Activated CD8-positive, alpha-beta T cell treated with anti-CD3 and anti-CD28 coated beads for 36 hours (primary cell): ENCODE data around the gene BMPR1A. TPM values are rescaled to one million over a fixed set of nuclear protein-coding genes. Genes with fewer than 3 reads are reported as not detected.

Experiments
- ATAC-seq: fragments of 200-7000 bp; cut with Tn5 transposase; one replicate; pipeline ENCODE4 v1.10.0; 2021; ENCODE audit warnings: mild to moderate bottlenecking, moderate library complexity
- CTCF ChIA-PET: fragments of 350-600 bp; sonication (Branson Sonifier 250); formaldehyde crosslinking; loops from one replicate; lab custom pipeline; 2021; ENCODE audit warnings: antibody characterized with exemption; lab: Charles Lee
- POLR2A ChIA-PET: fragments of 350-600 bp; sonication (Branson Sonifier 250); formaldehyde crosslinking; loops from one replicate; lab custom pipeline; 2021; ENCODE audit warnings: antibody characterized with exemption; lab: Charles Lee
- DNase-seq: peaks from one replicate; pipeline ENCODE4 v3.0.0-alpha.2; 2020
- H3K27ac Mint-ChIP-seq: one replicate; pipeline ENCODE4 v1.8.0; 2021; ENCODE audit warnings: mild to moderate bottlenecking, mixed read lengths
- H3K27me3 Mint-ChIP-seq: one replicate; pipeline ENCODE4 v1.8.0; 2021; ENCODE audit warnings: mixed read lengths
- H3K36me3 Mint-ChIP-seq: one replicate; pipeline ENCODE4 v1.8.0; 2021; ENCODE audit warnings: low read depth, mixed read lengths
- H3K4me1 Mint-ChIP-seq: one replicate; pipeline ENCODE4 v1.8.0; 2021; ENCODE audit warnings: low read depth, mixed read lengths
- H3K4me3 Mint-ChIP-seq: one replicate; pipeline ENCODE4 v1.8.0; 2021; ENCODE audit warnings: mild to moderate bottlenecking, moderate library complexity, mixed read lengths
- H3K9me3 Mint-ChIP-seq: one replicate; pipeline ENCODE4 v1.8.0; 2021; ENCODE audit warnings: mixed read lengths
- intact Hi-C: fragments of 100-400 bp; cut with micrococcal nuclease; formaldehyde crosslinking; loops from one replicate; pipeline ENCODE4 v1.10.0; 2022
- total RNA-seq, 2 experiments: library from RNA; stranded (reverse); gene quantifications; one replicate each; pipeline ENCODE4 v1.2.3, GENCODE V29; 2021
- TF ChIP-seq, protein P1 (sequence below): fragments of 200-600 bp; IDR thresholded peaks from one replicate; pipeline ENCODE4 v1.8.0; 2022; ENCODE audit warnings: antibody characterized with exemption, mild to moderate bottlenecking

The BMPR1A gene
- total RNA-seq, 2 experiments from 2014 or later, result 6.6 to 6.9 TPM

DNA sequence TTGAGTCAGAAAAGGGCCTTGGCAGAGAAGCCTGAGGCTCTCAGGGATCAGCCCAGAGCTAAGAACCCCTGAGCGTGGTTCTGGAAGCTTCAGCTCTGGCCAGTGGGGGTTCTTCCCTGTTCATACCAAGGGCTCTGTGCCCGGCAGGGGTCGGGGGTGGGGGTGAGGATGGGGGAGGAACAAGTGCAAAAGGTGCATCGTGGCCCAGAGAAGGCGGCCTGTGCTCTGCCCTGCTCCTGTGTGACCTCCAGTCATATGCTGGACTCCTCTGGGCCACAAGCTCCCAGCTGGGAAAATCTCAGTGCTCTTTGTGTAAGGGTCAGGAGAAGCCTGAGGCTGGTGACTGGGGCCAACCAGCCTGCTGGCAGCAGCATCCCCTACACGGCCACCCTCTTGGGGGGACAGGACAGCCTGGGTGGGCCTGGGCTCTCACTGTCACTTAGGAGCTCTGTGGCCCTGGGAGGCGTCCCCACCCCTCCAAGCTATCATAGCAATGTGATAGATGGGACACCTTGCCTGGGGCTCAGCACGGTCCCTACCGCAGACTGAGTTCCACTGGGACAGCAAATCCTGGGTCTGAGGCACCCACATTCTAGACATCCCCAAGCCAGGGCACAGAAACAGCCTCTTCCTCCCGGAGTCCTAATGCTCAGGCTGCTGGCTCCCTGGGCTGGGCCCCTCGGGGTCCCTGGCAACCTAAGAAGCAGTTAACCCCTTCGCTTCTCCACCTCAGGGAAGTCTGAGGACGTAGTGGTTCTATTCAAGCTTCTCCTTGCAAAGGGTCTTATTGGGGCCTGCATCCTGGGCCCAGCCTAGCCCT lies 198.5 kb downstream of the BMPR1A start:
- H3K4me1 Mint-ChIP-seq, result peaks cover 5% of the 10 kb centered on the region
- H3K27ac Mint-ChIP-seq, result no peak overlapping the region
- TF ChIP-seq, protein P1, sequence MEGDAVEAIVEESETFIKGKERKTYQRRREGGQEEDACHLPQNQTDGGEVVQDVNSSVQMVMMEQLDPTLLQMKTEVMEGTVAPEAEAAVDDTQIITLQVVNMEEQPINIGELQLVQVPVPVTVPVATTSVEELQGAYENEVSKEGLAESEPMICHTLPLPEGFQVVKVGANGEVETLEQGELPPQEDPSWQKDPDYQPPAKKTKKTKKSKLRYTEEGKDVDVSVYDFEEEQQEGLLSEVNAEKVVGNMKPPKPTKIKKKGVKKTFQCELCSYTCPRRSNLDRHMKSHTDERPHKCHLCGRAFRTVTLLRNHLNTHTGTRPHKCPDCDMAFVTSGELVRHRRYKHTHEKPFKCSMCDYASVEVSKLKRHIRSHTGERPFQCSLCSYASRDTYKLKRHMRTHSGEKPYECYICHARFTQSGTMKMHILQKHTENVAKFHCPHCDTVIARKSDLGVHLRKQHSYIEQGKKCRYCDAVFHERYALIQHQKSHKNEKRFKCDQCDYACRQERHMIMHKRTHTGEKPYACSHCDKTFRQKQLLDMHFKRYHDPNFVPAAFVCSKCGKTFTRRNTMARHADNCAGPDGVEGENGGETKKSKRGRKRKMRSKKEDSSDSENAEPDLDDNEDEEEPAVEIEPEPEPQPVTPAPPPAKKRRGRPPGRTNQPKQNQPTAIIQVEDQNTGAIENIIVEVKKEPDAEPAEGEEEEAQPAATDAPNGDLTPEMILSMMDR, result no peak
- intact Hi-C loops, result no loop called here
- CTCF ChIA-PET, result interaction anchor here (1.7 kb wide), 1 partner anchor 11 kb away, joined by 5 read pairs; no protein-coding TSS in a partner anchor
- H3K9me3 Mint-ChIP-seq, result peaks cover 15% of the 10 kb centered on the region
- no peaks in the 10 kb centered on the region for H3K36me3 Mint-ChIP-seq
- no peak overlapping the region for H3K4me3 Mint-ChIP-seq
- H3K27me3 Mint-ChIP-seq, result no peaks in the 10 kb centered on the region
- POLR2A ChIA-PET, result no interaction called here
- ATAC-seq, result no peak
- DNase-seq, result no peak

GRCh38 chr10:86955501-86956194 lies 199.2 kb downstream of the BMPR1A start:
- H3K36me3 Mint-ChIP-seq, result no peaks in the 10 kb centered on the region
- TF ChIP-seq, protein P1, result no peak
- H3K27me3 Mint-ChIP-seq, result no peaks in the 10 kb centered on the region
- H3K27ac Mint-ChIP-seq, result no peak overlapping the region
- CTCF ChIA-PET, result interaction anchor here (1.6 to 6.0 kb wide), 3 partner anchors 11 to 15 kb away, joined by 5 to 30 read pairs (median 6); no protein-coding TSS in a partner anchor
- intact Hi-C loops, result no loop called here
- H3K4me1 Mint-ChIP-seq, result peaks cover under 1% of the 10 kb centered on the region
- POLR2A ChIA-PET, result interaction anchor here (1.0 kb wide), 1 partner anchor 10 kb away, joined by 4 read pairs; no protein-coding TSS in a partner anchor
- DNase-seq (no peak), ATAC-seq (no peak)
- no peak overlapping the region for H3K4me3 Mint-ChIP-seq
- H3K9me3 Mint-ChIP-seq, result peaks cover 15% of the 10 kb centered on the region

- TF ChIP-seq, protein P1, result no peak
- intact Hi-C loops, result no loop called here
- ChIA-PET POLR2A (interaction anchor here (1.0 kb wide), 1 partner anchor 11 kb away, joined by 4 read pairs; no protein-coding TSS in a partner anchor), CTCF (interaction anchor here (1.6 to 6.0 kb wide), 3 partner anchors 10 to 16 kb away, joined by 5 to 30 read pairs (median 6); no protein-coding TSS in a partner anchor)
- Mint-ChIP-seq H3K4me1 (no peaks in the 10 kb centered on the region), H3K4me3 (no peak overlapping the region), H3K27ac (no peak overlapping the region), H3K36me3 (no peaks in the 10 kb centered on the region), H3K9me3 (peaks cover 15% of the 10 kb centered on the region), H3K27me3 (no peaks in the 10 kb centered on the region)
- DNase-seq, result no peak
- ATAC-seq, result no peak
These were observed 199.9 kb downstream of the BMPR1A start for GRCh38 chr10:86956195-86956847.

DNA sequence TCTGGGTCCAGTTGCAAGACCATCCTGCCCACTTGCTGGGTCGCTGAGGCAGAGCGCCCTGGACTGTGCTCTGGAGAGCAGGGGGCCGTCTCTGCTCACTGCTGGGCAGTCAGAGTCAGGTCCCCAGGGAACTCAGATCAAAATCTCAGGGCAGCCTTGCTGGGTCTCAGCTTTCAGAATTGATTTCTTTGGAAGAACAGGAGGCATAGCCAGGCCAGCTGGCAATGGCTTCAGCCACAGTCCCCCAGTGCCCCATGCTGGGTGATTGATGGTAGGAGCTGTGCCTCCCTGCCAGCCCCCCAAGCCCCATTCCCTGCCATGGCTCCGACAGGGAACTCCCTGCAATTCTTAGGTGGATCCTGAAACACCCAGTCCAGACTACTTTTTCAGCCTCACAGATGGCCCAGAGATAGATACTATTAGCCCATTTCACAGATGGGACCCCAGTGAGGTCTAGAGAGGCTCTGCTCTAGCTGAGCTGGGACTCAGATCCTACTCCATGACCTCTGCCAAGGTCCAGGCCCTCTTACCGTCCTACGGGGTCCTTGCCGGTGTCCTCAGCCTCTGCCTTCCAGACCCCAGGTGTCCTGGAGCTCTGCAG lies 200.5 kb downstream of the BMPR1A start:
- ChIA-PET CTCF (interaction anchor here (1.6 to 6.0 kb wide), 3 partner anchors 9 to 16 kb away, joined by 5 to 30 read pairs (median 6); no protein-coding TSS in a partner anchor), POLR2A (interaction anchor here (1.5 kb wide), 1 partner anchor 11 kb away, joined by 3 read pairs; the partner anchor contains the start of gene ADIRF)
- Mint-ChIP-seq H3K4me3 (no peak overlapping the region), H3K27ac (no peak overlapping the region), H3K9me3 (peaks cover 12% of the 10 kb centered on the region), H3K27me3 (no peaks in the 10 kb centered on the region), H3K4me1 (no peaks in the 10 kb centered on the region), H3K36me3 (no peaks in the 10 kb centered on the region)
- ATAC-seq (no peak), DNase-seq (no peak)
- intact Hi-C loops, result no loop called here
- TF ChIP-seq, protein P1, result no peak
